ENCODE measurements around the gene CXCL16.

Gene CXCL16

DNA sequence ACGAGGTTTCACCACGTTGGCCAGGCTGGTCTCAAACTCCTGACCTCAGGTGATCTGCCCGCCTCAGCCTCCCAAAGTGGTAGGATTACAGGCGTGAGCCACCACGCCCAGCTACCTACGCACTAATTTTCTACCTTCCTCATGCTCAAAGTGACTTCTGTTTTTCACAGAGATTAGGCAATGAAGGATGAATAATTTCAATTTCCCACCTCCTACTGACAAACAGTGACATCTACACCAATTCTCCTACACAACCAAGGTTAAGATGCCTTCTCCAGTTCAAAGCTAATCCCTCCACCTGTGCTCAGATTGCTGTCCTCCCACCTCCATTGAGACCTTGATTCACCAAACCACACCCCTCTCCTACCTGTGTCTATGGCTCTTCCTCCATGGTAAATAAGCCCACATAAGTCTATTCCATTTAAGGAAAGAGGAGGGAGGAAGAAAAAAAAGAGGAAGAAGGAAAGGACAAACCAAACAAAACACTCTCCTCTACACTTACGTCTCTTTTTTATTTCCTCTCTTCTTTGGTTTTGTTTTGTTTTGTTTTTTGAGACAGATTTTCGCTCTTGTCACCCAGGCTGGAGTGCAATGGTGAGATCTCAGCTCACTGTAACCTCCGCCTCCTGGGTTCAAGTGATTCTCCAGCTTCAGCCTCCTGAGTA lies 13.9 kb downstream of the CXCL16 start:
- Histone ChIP-seq H3K4ac (ENCODE audit: low read length) (no peak overlapping the region), H2BK5ac (ENCODE audit: low read length) (no peak overlapping the region), H3K9ac (ENCODE audit: low read depth, low read length, poor library complexity) (no peak overlapping the region), H3K27ac (replicated peaks; ENCODE audit: low read length) (no peak overlapping the region), H3K18ac (ENCODE audit: low read length) (no peak overlapping the region), H3K9me3 (replicated peaks in 1 of 2; ENCODE audit: control insufficient read depth in 2 of 2, insufficient read depth in 1 of 2, low read depth in 1 of 2, low read length in 2 of 2) (no peaks in the 10 kb centered on the region), H3K79me1 (ENCODE audit: low read depth, low read length) (no peaks in the 10 kb centered on the region), H3K4me1 (ENCODE audit: control insufficient read depth in 2 of 2, insufficient read depth in 1 of 2, low read depth in 1 of 2, low read length in 2 of 2) (peaks cover 0 to 2% of the 10 kb centered on the region in 2 donors), H3K14ac (ENCODE audit: low read length) (no peak overlapping the region), H2AK5ac (ENCODE audit: low read depth, low read length) (no peak overlapping the region), H3K23ac (ENCODE audit: low read depth, low read length, poor library complexity) (no peak overlapping the region), H4K8ac (ENCODE audit: low read depth, low read length) (no peak overlapping the region), H2BK12ac (ENCODE audit: low read length) (no peak overlapping the region), H3K27me3 (ENCODE audit: control insufficient read depth in 3 of 3, insufficient read depth in 3 of 3, low read depth in 1 of 3, low read length in 3 of 3) (no peaks in the 10 kb centered on the region), H2BK120ac (ENCODE audit: low read depth, low read length) (no peak overlapping the region), H3K4me3 (ENCODE audit: low read length in 2 of 2) (no peak overlapping the region), H4K91ac (ENCODE audit: low read depth, low read length, poor library complexity) (no peak overlapping the region), H2BK15ac (ENCODE audit: low read length) (no peak overlapping the region), H3K4me2 (ENCODE audit: insufficient read depth, low read length, poor library complexity, severe bottlenecking) (no peak overlapping the region), H2AFZ (ENCODE audit: low read length) (no peak overlapping the region), H3K36me3 (replicated peaks in 1 of 2; ENCODE audit: control insufficient read depth in 2 of 2, insufficient read depth in 2 of 2, low read length in 2 of 2) (peaks cover 0 to under 1% of the 10 kb centered on the region in 2 donors)
- DNase-seq (ENCODE audit: low spot score): no peak
- WGBS, 2 donors (ENCODE audit: extremely low coverage in 2 of 2, insufficient read length in 2 of 2, insufficient replicate concordance in 1 of 2): no CpG with 5 or more reads among the region's 9 CpGs

DNA sequence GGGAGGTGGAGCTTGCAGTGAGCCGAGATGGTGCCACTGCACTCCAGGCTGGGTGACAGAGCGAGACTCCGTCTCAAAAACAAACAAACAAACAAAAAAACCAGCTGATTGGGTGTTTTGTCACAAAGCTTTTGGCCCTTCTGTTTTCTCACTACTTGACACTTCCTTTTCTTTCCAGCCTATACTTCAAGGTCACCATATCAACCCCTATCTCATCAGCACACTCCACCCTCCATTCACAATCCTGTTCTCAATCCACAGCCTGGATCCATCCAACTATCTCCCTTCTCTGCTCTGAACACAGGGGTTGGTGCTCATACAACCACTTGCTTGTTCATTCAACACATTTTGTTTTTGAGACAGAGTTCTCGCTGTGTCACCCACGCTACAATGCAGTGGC lies 15.1 kb downstream of the CXCL16 start:
- no peak overlapping the region for H4K91ac ChIP-seq (ENCODE audit: low read depth, low read length, poor library complexity)
- H3K14ac ChIP-seq (ENCODE audit: low read length): no peak overlapping the region
- no peak overlapping the region for H2BK120ac ChIP-seq (ENCODE audit: low read depth, low read length)
- H3K4me3 ChIP-seq (ENCODE audit: low read length in 2 of 2): no peak overlapping the region
- H3K27ac ChIP-seq (replicated peaks; ENCODE audit: low read length): no peak overlapping the region
- no peak overlapping the region for H3K4me2 ChIP-seq (ENCODE audit: insufficient read depth, low read length, poor library complexity, severe bottlenecking)
- peaks cover 3 to 10% of the 10 kb centered on the region in 2 donors for H3K36me3 ChIP-seq (replicated peaks in 1 of 2; ENCODE audit: control insufficient read depth in 2 of 2, insufficient read depth in 2 of 2, low read length in 2 of 2)
- H3K79me1 ChIP-seq (ENCODE audit: low read depth, low read length): no peaks in the 10 kb centered on the region
- no peak overlapping the region for H2AK5ac ChIP-seq (ENCODE audit: low read depth, low read length)
- H4K8ac ChIP-seq (ENCODE audit: low read depth, low read length): no peak overlapping the region
- H2BK15ac ChIP-seq (ENCODE audit: low read length): no peak overlapping the region
- H3K9me3 ChIP-seq (replicated peaks in 1 of 2; ENCODE audit: control insufficient read depth in 2 of 2, insufficient read depth in 1 of 2, low read depth in 1 of 2, low read length in 2 of 2): no peaks in the 10 kb centered on the region
- H3K23ac ChIP-seq (ENCODE audit: low read depth, low read length, poor library complexity): no peak overlapping the region
- H2BK12ac ChIP-seq (ENCODE audit: low read length): no peak overlapping the region
- no peak overlapping the region for H3K9ac ChIP-seq (ENCODE audit: low read depth, low read length, poor library complexity)
- H3K27me3 ChIP-seq (ENCODE audit: control insufficient read depth in 3 of 3, insufficient read depth in 3 of 3, low read depth in 1 of 3, low read length in 3 of 3): no peaks in the 10 kb centered on the region
- WGBS, 2 donors (ENCODE audit: extremely low coverage in 2 of 2, insufficient read length in 2 of 2, insufficient replicate concordance in 1 of 2): no CpG with 5 or more reads among the region's 5 CpGs
- H3K4ac ChIP-seq (ENCODE audit: low read length): no peak overlapping the region
- H3K4me1 ChIP-seq (ENCODE audit: control insufficient read depth in 2 of 2, insufficient read depth in 1 of 2, low read depth in 1 of 2, low read length in 2 of 2): no peaks in the 10 kb centered on the region
- H3K18ac ChIP-seq (ENCODE audit: low read length): no peak overlapping the region
- no peak for DNase-seq (ENCODE audit: low spot score)
- no peak overlapping the region for H2AFZ ChIP-seq (ENCODE audit: low read length)
- no peak overlapping the region for H2BK5ac ChIP-seq (ENCODE audit: low read length)

GRCh38 chr17:4722678-4723240 lies 17.0 kb downstream of the CXCL16 start:
- Histone ChIP-seq H3K4me2 (ENCODE audit: insufficient read depth, low read length, poor library complexity, severe bottlenecking) (no peak overlapping the region), H4K8ac (ENCODE audit: low read depth, low read length) (no peak overlapping the region), H3K4me3 (ENCODE audit: low read length in 2 of 2) (no peak overlapping the region), H3K79me1 (ENCODE audit: low read depth, low read length) (no peaks in the 10 kb centered on the region), H2AK5ac (ENCODE audit: low read depth, low read length) (no peak overlapping the region), H3K18ac (ENCODE audit: low read length) (no peak overlapping the region), H3K23ac (ENCODE audit: low read depth, low read length, poor library complexity) (no peak overlapping the region), H3K27me3 (ENCODE audit: control insufficient read depth in 3 of 3, insufficient read depth in 3 of 3, low read depth in 1 of 3, low read length in 3 of 3) (no peaks in the 10 kb centered on the region), H2BK120ac (ENCODE audit: low read depth, low read length) (no peak overlapping the region), H2BK12ac (ENCODE audit: low read length) (no peak overlapping the region), H3K9ac (ENCODE audit: low read depth, low read length, poor library complexity) (no peak overlapping the region), H2BK5ac (ENCODE audit: low read length) (no peak overlapping the region), H3K27ac (replicated peaks; ENCODE audit: low read length) (no peak overlapping the region), H4K91ac (ENCODE audit: low read depth, low read length, poor library complexity) (no peak overlapping the region), H3K14ac (ENCODE audit: low read length) (no peak overlapping the region), H3K9me3 (replicated peaks in 1 of 2; ENCODE audit: control insufficient read depth in 2 of 2, insufficient read depth in 1 of 2, low read depth in 1 of 2, low read length in 2 of 2) (no peaks in the 10 kb centered on the region), H3K36me3 (replicated peaks in 1 of 2; ENCODE audit: control insufficient read depth in 2 of 2, insufficient read depth in 2 of 2, low read length in 2 of 2) (peaks cover 9 to 27% of the 10 kb centered on the region in 2 donors), H2AFZ (ENCODE audit: low read length) (no peak overlapping the region), H3K4me1 (ENCODE audit: control insufficient read depth in 2 of 2, insufficient read depth in 1 of 2, low read depth in 1 of 2, low read length in 2 of 2) (no peaks in the 10 kb centered on the region), H2BK15ac (ENCODE audit: low read length) (no peak overlapping the region), H3K4ac (ENCODE audit: low read length) (no peak overlapping the region)
- DNase-seq (ENCODE audit: low spot score): no peak
- WGBS, 2 donors (ENCODE audit: extremely low coverage in 2 of 2, insufficient read length in 2 of 2, insufficient replicate concordance in 1 of 2): no CpG with 5 or more reads among the region's 16 CpGs

GRCh38 chr17:4721203-4722135 lies 18.3 kb downstream of the CXCL16 start:
- no peak overlapping the region for H2AFZ ChIP-seq (ENCODE audit: low read length)
- no peak overlapping the region for H3K9ac ChIP-seq (ENCODE audit: low read depth, low read length, poor library complexity)
- H2BK5ac ChIP-seq (ENCODE audit: low read length): no peak overlapping the region
- no peak overlapping the region for H2BK12ac ChIP-seq (ENCODE audit: low read length)
- no peak overlapping the region for H3K18ac ChIP-seq (ENCODE audit: low read length)
- no peaks in the 10 kb centered on the region for H3K9me3 ChIP-seq (replicated peaks in 1 of 2; ENCODE audit: control insufficient read depth in 2 of 2, insufficient read depth in 1 of 2, low read depth in 1 of 2, low read length in 2 of 2)
- no peak overlapping the region for H2BK15ac ChIP-seq (ENCODE audit: low read length)
- no peak overlapping the region for H4K8ac ChIP-seq (ENCODE audit: low read depth, low read length)
- H2AK5ac ChIP-seq (ENCODE audit: low read depth, low read length): no peak overlapping the region
- no peak overlapping the region for H2BK120ac ChIP-seq (ENCODE audit: low read depth, low read length)
- no peak overlapping the region for H3K23ac ChIP-seq (ENCODE audit: low read depth, low read length, poor library complexity)
- no peak overlapping the region for H4K91ac ChIP-seq (ENCODE audit: low read depth, low read length, poor library complexity)
- H3K27ac ChIP-seq (replicated peaks; ENCODE audit: low read length): no peak overlapping the region
- no peaks in the 10 kb centered on the region for H3K79me1 ChIP-seq (ENCODE audit: low read depth, low read length)
- WGBS, 2 donors (ENCODE audit: extremely low coverage in 2 of 2, insufficient read length in 2 of 2, insufficient replicate concordance in 1 of 2): no CpG with 5 or more reads among the region's 20 CpGs
- H3K27me3 ChIP-seq (ENCODE audit: control insufficient read depth in 3 of 3, insufficient read depth in 3 of 3, low read depth in 1 of 3, low read length in 3 of 3): no peaks in the 10 kb centered on the region
- no peak overlapping the region for H3K4me2 ChIP-seq (ENCODE audit: insufficient read depth, low read length, poor library complexity, severe bottlenecking)
- no peak overlapping the region for H3K14ac ChIP-seq (ENCODE audit: low read length)
- no peak for DNase-seq (ENCODE audit: low spot score)
- H3K4me3 ChIP-seq (ENCODE audit: low read length in 2 of 2): no peak overlapping the region
- peaks cover 14 to 39% of the 10 kb centered on the region in 2 donors for H3K36me3 ChIP-seq (replicated peaks in 1 of 2; ENCODE audit: control insufficient read depth in 2 of 2, insufficient read depth in 2 of 2, low read length in 2 of 2)
- H3K4me1 ChIP-seq (ENCODE audit: control insufficient read depth in 2 of 2, insufficient read depth in 1 of 2, low read depth in 1 of 2, low read length in 2 of 2): no peaks in the 10 kb centered on the region
- H3K4ac ChIP-seq (ENCODE audit: low read length): no peak overlapping the region

Measured in neuronal stem cell (in vitro differentiated cells).